PFSK-1 (cell line): ENCODE results near the gene NTM.

Source experiments
- FOXP2 ChIP-seq: optimal IDR thresholded peaks from 2 replicates; pipeline ENCODE3; 2011; ENCODE audit warnings: borderline replicate concordance, control low read depth, inconsistent platforms; ENCODE audit not compliant: insufficient read depth; ENCODE audit errors: extremely low read length, extremely low read depth
- POLR2AphosphoS5 ChIP-seq: IDR thresholded peaks from 2 replicates; pipeline ENCODE4 v1.6.1; 2012; ENCODE audit warnings: low read depth, mild to moderate bottlenecking, control low read depth, low read length, moderate library complexity
- REST ChIP-seq, 2 experiments: IDR thresholded peaks; 2 replicates each; pipeline versions ENCODE4 v1.6.1 to v1.8.0; 2011 to 2012; ENCODE audit warnings: low read depth in 2 of 2, low read length in 2 of 2, control low read depth in 1 of 2, inconsistent platforms in 1 of 2, mild to moderate bottlenecking in 1 of 2, moderate library complexity in 1 of 2; ENCODE audit not compliant: insufficient read depth in 1 of 2
- SIN3A ChIP-seq: IDR thresholded peaks from 2 replicates; pipeline ENCODE4 v1.6.1; 2012; ENCODE audit warnings: mild to moderate bottlenecking, low read length, moderate library complexity, borderline replicate concordance; ENCODE audit not compliant: insufficient read depth
- TAF1 ChIP-seq: IDR thresholded peaks from 2 replicates; pipeline ENCODE4 v1.6.1; 2012; ENCODE audit warnings: low read length, control low read depth, borderline replicate concordance; ENCODE audit not compliant: insufficient read depth

NTM gene

GRCh38 chr11:132211479-132211878, 841.1 kb downstream of the NTM start:
- no peak for TF ChIP-seq SIN3A
- TF ChIP-seq REST (IDR thresholded peaks at IDR 0.05; ENCODE audit: insufficient read depth in 1 of 2, low read depth in 2 of 2, low read length in 2 of 2): no peak
- TF ChIP-seq FOXP2: no peak
- no peak for TF ChIP-seq TAF1
- no peak for TF ChIP-seq POLR2AphosphoS5

GRCh38 chr11:132217856-132218255, 847.4 kb downstream of the NTM start:
- TF ChIP-seq SIN3A (no peak), FOXP2 (no peak), TAF1 (no peak), REST (IDR thresholded peaks at IDR 0.05; ENCODE audit: insufficient read depth in 1 of 2, low read depth in 2 of 2, low read length in 2 of 2) (no peak), POLR2AphosphoS5 (no peak)

GRCh38 chr11:132220474-132220873, 850.1 kb downstream of the NTM start:
- TF ChIP-seq TAF1 (no peak), POLR2AphosphoS5 (no peak), SIN3A (no peak), REST (IDR thresholded peaks at IDR 0.05; ENCODE audit: insufficient read depth in 1 of 2, low read depth in 2 of 2, low read length in 2 of 2) (no peak), FOXP2 (no peak)

GRCh38 chr11:132222345-132222744, 851.9 kb downstream of the NTM start:
- TF ChIP-seq FOXP2 (no peak), POLR2AphosphoS5 (no peak), TAF1 (no peak), REST (IDR thresholded peaks at IDR 0.05; ENCODE audit: insufficient read depth in 1 of 2, low read depth in 2 of 2, low read length in 2 of 2) (no peak), SIN3A (no peak)

- TF ChIP-seq TAF1 (no peak), POLR2AphosphoS5 (no peak), FOXP2 (no peak)
Measured at GRCh38 chr11:132226522-132226921, 856.1 kb downstream of the NTM start.
